SKM-1 treated with dmso at 0.1 percent for 144 hours (cell line): Measurements from ENCODE around the gene URB1.
"Not testable (repeated sequence)": the region's sequence is repeated elsewhere in the genome, so short reads cannot be mapped to it uniquely, and the experiment has no call there.

Experiments
- DNase-seq: peaks from one replicate; lab custom pipeline; 2025; ENCODE audit not compliant: unreplicated experiment; lab: John Stamatoyannopoulos, UW

Gene URB1

DNA sequence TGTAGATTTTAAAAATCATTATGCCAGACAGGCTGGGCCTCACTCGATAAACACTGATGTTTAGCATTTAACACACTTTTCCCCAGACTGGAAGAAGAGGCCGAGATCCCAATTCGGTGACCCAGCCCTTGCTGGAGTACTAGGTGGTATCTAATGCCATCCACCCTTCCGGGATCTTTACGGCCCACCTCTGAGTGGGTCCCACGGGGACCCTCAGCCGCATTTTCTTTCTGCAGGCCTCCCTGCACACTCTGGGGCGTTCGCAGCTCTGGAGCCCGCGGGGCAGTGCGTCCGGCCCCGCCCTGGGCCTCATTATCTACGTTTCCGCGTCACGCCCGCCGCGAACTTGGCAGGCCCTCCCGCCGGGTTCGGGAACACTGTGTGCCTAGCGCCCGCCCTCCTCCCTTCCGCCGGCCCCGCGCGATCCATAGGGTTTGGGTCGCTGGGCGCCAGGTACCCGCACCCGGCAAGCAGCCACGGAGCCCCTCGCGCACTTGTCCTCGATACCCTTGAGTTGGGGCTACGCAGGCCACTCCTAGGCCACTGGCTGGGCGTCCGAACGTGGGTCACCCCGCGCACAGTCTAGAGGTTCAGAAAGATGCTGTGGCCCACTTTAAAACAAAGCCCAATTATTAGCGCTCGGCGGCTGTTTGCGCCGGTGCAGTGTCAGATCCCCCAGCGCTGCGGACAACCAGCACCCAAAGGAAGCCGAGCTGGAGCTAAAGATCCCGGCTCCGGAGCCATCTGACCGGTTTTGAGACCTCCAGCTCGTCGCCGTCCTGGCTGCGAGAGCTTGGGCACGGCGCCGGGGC is 18.7 kb upstream of the URB1 start:
- DNase-seq = no peak

DNA sequence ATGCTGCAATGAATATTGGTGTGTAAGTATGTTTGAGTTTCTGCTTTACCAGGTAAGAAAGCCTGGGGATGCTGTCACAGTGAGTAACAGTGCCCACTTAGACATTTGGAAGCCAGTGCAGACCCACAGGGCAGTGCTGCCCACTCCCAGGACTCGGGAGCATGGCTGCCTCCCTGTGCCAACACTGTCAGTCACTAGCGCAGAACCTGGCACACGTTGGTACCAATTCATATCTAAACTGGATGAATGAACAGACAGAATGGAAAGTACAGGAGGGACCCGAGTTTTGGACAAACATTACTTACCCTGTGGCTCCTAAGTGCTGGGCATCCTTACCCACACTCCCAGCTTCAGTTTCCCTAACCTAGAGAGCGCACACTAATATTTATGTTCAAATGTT is 18.1 kb upstream of the URB1 start:
- DNase-seq = no peak

DNA sequence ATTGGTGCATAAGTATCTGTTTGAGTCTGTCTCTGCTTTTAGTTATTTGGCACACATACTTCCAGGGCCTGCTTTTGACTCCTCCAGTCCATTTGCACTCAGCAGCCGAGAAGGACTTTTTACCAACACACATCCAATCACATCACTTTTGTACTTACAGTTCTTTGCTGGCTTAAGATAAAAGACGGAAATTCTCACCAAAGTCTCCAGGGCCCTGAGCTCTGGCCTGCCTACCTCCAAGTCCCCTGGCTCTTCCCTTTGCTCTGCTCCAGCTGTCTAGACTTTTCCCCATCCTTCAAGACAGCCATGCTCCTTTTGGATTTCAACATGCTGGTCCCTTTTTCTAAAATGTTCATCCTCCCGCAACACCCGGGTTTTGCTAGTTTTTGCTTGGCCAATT is 17.5 kb upstream of the URB1 start:
- no peak for DNase-seq

DNA sequence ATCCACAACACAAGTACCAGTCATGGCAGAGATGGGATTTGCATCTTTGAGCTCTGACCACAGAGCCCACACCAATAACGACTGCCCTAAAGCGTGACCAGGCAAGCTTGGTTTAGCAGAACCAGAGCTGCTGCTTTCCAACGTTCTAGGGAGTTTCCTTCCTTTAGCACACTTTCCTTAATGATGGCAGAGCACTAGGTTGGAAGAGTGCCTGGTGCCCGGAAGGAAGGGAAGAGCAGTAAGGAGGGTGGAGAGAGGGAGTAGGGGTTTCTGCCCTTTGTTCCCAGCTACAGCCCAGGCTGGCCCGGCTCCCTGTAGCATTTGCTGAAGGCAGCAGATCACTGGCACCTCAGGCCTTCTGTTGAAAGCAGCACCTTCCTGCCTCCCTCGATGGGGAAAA is 13.6 kb upstream of the URB1 start:
- DNase-seq = no peak

DNA sequence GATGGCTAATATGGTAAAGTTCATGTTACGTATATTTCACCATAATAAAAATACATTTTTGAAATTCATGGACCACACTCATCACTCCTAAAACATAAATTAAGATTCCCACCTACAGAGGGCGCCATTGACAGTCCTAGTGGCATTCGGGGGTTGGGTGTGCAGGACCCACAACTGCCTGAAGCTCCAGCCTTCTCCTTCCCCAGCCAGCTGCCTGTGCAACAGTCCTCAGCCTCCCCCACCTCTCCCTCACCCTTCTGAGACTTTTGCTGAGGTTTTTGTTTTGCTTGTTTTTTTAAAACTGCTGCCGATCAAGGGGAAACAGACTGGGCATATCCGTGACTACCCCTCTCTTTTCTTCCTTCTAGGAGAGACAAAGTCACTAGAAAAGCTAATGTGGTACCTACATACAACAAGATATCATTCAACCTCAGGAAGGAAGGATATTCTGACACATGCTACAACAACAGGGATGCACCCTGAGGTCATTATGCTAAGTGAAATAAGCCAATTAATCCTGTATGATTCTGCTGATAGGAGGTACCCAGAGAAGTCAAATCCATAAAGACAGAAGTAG is 10.5 kb upstream of the URB1 start:
- peak; percentile 29 for DNase-seq

DNA sequence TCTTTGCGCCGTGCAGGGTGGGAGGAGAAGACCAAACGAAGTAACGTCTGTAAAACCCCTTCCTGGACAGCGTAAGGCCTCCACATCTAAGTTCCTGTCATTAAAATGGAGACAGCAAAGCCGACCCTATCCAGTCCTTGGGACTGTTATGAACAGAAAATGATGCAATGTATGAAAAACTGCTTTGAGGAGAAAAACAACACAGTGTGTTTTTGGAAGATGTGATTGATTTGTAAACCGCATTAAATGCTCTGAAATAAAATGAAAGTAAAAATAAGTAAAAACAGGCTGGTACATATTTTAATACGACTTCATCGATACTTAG is 827 bp upstream of the URB1 start:
- peak; percentile 55 for DNase-seq

DNA sequence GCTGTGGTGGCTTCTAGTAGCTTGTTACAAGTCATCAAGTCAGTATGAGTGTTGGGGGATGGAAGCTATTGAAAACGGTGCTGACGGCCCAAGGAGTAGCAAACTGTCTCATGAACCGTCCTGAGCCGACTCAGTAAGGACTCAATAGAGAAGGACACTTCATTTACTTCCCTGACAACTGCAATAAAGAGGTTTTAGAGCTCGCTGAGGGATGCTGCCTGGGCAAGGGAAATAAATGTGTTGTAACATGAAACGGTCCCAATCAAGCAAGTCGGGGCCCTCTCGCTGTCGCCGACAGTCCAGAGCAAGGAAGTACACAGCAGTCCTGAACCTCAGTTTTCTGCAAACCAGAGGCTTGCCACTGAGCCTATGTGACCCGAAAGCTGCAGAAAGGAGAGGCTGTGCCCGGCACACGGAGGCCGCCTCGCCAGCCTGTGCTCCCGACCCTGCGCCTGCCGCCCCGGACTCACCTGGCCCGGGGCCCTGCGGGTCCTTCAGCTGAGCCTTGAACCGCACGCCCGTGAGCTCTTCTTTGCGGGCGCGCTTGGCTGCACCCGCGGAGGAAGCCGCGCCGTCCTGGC is 423 bp downstream of the URB1 start:
- no peak for DNase-seq

DNA sequence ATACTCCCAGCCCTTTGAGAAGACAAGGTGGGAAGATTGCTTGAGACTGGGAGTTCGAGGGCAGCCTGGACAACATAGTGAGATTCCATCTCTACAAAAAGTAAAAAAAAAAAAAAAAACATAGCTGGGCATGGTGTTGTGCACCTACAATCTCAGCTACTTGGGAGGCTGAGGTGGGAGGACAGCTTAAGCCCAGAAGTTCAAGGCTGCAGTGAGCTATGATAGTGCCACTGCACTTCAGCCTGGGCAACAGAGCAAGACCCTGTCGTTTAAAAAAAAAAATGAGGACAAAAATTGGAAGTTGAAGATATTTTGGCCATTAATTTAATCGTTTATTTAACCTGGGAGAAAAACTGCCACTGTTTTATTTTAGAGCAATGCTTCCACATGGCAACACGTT is 1.1 kb downstream of the URB1 start:
- no peak for DNase-seq

DNA sequence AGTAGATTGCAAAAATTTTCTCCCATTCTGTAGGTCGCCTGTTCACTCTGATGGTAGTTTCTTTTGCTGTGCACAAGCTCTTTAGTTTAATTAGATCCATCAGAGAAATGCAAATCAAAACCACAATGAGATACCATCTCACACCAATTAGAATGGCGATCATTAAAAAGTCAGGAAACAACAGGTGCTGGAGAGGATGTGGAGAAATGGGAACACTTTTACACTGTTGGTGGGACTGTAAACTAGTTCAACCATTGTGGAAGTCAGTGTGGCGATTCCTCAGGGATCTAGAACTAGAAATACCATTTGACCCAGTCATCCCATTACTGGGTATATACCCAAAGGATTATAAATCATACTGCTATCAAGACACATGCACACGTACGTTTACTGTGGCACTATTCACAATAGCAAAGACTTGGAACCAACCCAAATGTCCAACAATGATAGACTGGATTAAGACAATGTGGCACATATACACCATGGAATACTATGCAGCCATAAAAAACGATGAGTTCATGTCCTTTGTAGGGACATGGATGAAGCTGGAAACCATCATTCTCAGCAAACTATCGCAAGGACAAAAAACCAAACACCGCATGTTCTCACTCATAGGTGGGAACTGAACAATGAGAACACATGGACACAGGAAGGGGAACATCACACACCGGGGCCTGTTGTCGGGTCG is 2.1 kb downstream of the URB1 start:
- not testable (repeated sequence) for DNase-seq

DNA sequence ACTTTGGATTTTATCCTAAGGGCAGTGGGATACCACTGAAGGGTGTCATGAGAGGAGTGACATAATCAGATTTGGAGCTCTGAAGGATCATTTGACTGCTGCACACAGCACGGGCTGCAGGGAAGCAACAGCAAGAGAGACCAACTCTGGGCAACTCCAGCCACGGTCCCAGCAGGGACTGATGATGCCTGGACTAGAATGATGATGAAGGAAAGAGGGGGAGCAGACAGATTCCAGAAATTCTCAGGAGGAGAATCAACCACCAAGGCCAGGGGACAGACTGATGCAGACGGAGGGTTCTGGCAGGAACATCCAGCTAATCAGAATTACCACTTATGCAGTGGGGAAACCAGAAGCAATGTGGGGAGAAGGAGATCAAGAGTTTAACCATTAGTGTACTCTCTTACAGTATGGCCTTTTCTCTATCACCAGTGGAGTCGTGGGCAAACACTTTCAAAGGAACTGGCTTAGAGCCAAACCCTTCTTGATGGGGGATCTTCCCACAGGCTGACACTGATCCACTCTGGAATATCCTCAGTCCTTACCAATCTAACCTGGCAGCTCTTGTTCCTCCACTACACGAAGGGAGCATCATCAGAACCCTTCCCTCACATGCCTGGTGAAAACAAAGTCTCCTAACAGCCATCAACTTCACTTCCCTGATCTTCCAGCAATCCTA is 3.3 kb downstream of the URB1 start:
- no peak for DNase-seq

DNA sequence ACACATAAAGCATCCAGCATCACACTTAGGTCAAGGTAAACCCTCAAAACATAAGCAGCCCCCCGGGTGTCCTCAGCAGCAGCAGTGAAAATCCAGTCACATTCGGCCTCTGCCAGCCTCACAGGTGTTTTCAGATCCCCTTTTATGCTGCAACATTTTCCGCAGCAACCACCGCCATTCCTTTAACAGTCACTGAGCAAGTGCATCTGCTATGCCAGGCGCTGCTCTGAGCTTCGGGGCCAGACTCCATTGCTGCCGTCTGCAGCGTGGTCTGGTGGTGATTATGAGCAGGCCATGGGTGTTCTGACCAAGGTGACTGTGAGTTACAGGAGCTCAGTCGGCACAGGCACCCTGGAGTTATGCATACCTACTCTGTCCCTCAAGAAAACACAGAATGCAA is 4.5 kb downstream of the URB1 start:
- DNase-seq = no peak

DNA sequence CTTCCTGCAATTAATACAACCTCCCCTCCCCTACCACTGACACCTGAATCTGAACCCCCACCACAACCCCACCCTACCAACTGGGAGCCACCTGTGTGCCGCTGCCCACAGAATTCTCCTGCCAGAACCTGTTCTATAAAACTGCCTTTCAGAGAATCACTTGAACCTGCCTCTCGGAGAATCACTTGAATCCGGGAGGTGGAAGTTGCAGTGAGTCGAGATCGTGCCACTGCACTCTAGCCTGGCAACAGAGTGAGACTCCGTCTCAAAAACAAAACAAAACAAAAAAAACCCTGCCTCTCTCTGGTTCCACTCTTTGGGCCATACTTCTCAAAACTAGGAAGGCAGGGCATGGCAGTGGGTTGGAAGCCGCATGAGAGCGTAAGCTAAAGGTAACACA is 5.7 kb downstream of the URB1 start:
- no peak for DNase-seq

DNA sequence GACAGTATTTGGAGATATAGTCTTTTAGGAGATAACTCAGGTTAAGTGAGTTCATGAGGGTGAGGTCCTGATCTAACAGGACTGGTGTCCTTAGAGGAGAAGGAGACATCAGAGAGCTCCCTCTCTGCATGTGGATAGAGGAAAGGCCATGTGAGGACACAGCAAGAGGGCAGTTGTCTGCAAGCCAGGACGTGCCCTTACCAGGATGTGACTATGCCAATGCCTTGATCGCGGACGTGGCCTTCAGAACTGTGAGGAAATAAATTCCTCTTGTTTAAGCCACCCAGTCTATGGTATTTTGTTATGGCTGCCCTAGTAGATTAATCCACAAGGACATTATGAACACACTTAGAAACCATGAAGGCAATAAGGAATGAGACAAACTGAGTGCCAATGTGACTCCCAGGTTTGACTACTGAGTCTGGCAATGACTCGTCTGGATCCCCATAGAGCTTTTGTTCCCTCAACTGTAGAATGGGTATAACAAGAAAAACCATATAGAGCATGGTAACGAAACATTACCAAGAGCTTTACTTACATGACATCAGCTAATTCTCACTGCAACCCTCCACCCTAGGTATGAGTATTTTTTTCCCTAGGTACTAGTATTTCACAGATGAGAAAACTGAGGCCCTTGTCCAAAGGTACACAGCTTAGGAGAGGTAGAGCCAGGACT is 6.5 kb downstream of the URB1 start:
- DNase-seq = no peak

DNA sequence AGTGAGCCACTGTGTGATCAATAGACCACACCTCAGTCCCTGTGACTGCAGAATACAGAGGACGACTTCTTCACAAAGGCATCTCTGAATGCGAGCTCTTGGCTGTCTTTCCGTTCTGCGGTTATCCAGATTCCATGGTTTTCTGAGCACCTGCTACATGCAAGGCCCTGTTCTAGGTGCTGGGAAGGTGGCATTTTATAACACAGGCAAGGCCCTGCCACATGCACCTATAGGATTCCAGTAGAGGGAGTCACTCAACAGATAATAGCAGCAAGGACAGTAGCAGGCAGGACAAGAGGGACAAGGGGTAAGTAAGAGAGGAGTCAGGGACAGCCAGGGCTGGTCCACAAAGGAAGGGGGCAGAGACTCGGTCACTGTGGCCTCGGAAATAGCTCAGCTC is 9.0 kb downstream of the URB1 start:
- DNase-seq = no peak

DNA sequence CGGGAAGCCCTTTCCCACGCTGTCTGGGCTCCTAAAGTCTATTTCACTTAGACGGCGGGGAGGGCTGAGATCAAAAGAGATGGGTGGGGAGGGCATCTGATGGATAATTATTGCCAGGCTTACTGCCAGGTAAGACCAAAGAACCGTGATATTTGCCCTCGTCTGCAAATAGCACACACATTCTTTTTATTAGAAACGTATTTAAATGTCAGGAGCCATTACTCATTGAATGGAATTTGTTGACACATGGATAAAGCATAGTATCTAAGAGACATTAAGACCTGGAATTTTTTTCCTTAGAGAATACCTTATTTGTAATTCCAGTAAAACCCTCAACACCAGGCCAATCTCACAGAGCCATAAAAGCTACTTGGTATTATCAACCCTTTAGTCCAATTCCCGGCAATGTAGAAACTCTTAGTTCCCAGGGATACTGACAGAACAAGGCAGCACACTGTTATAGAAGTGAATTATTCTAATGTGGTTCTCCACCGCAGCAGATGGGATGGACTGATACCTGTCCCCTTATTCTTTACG is 10.6 kb downstream of the URB1 start:
- no peak for DNase-seq

DNA sequence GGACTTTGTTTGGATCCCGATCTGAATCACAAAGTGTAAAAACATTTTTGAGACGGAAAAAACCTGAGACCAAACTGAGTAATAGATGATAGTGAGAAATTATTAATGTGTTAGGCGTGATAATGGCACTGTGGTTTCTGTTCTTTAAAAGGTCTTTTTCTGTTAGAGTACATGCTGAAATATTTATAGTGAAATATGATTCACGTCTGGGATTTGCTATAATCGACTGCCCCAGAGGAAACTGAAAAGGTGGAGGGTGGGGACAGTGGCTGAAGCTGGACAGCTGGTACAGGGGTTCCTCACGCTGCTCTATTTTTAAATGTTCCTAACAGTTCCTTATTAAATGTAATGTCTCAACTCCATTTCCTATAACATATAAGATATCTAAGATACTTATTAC is 11.2 kb downstream of the URB1 start:
- no peak for DNase-seq

DNA sequence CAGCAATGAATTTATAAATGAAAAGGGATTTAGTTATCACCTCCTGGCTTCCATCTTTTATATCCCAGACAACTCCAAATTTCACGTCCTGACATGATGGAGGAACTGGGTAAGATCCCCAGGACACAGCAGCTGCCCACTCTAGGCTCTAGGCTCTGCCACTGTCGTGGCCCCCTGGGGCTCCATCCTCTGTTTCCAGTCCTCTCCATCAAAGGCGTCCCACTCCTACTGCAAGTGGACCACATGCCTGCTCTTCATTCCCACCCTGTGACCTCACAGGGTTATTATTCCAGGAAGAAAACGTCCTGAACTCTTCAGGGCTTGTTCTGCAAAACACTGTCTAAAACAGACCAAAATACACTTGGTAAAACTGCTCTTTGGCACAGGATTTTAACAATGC is 11.9 kb downstream of the URB1 start:
- DNase-seq = no peak

DNA sequence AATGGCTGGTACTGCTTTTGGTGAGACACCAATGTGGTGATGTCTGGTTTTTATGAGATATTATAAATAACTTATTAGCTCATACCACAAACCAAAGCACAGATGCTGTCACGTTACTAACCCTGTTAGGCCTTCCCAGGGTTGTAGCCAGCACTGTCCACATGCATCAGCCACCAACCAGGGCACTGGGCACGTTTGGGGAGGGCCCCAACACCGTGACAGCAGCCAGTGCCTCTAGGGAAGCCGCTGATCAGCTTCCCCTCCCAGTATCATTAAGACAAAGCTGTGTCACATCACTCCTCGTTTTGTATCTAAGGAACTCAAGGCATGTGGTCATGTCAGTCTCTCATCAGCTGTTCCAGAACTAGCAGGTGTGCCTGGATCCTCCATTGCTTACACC is 13.9 kb downstream of the URB1 start:
- no peak for DNase-seq

DNA sequence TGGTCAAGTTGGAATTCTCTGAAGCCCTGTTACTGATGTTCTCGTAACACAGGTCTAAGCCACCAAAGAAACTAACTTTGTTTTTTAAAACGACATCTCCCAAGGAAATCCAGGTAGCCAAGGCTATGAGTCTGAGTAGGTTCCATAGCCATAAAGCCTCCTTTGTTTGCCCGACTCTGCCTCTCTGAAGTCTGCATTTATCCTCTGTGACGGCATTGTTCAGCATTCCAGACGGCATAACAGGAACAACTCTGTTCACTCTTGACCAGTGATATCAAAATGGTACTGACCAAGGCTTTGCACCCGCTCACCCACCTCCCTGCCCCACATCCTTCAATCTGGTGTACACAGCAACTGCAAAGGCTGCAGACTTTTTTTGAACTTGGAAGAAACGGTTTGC is 14.8 kb downstream of the URB1 start:
- DNase-seq = no peak

DNA sequence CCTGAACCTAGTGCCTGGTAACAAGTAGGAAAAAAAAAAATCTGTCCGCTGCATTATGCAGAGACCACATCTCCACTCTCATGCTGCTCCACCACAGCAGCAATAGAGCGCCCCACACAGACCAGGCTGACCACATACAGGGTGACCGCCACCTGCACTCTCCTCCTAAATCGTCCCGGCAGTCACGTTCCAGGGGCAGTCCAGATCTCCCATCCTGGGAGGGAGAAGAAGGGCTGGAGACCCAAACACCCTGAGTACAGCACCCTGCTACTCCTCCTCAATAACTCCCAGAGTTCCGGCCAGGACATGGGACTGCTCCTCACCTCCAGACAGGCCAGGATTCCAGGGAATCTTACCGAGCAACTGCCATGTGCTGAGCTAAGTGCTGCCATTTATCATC is 15.3 kb downstream of the URB1 start:
- no peak for DNase-seq

DNA sequence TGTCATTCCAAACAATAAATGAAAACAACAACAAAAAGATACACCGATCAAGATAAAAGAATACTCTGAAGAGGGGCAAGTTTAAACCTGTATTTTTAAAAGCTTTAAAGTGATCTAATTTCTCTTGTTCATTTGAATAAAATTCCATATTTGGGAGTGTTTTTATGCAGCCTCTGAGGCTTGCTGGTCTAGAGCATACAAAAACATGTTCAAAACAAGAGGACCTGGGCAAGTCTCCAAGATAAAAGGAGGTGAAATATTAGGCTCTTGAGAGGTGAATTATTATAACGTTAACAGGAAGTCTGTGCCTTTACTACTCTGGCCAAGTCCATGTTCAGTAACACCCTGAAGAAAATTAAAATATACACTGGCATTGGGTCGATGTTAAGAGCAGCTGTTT is 20.1 kb downstream of the URB1 start:
- DNase-seq = no peak
